Muscle of back (tissue), 11 donors: ENCODE measurements around the gene ATP6V0A1. TPM values are rescaled to one million over a fixed set of nuclear protein-coding genes. Genes with fewer than 3 reads are reported as not detected.
"Not testable (repeated sequence)": the region's sequence is repeated elsewhere in the genome, so short reads cannot be mapped to it uniquely, and the experiment has no call there.

Experiments used
- DNase-seq, 3 donors: peaks; one replicate each; pipeline versions ENCODE4 v3.0.0 to v3.0.0-alpha.2; 2013
- polyA plus RNA-seq, 10 donors: library from polyadenylated mRNA; unstranded; fragments of 120-200 nt; gene quantifications; one replicate each; pipeline ENCODE4 v1.2.1, GENCODE V29; 2013; ENCODE audit not compliant: insufficient read length in 10 of 10

The ATP6V0A1 gene
- polyA plus RNA-seq, 10 donors: 16.9 to 39.2 (median 21.5) TPM

- peak in 2 of 3 donors; percentile 25 to 45 for DNase-seq
Observed at GRCh38 chr17:42474276-42474675, 15.6 kb downstream of the ATP6V0A1 start.

GRCh38 chr17:42475121-42475520 lies 16.4 kb downstream of the ATP6V0A1 start:
- DNase-seq: no peak

GRCh38 chr17:42475835-42476234 lies 17.2 kb downstream of the ATP6V0A1 start:
- DNase-seq: no peak

- DNase-seq: no peak
Observed at GRCh38 chr17:42476411-42476810, 17.7 kb downstream of the ATP6V0A1 start.

- DNase-seq: no peak
Observed at GRCh38 chr17:42477173-42477572, 18.5 kb downstream of the ATP6V0A1 start.

GRCh38 chr17:42477824-42478223 lies 19.1 kb downstream of the ATP6V0A1 start:
- DNase-seq: not testable (repeated sequence)

GRCh38 chr17:42484304-42484703 lies 25.6 kb downstream of the ATP6V0A1 start:
- no peak for DNase-seq

GRCh38 chr17:42485680-42486079 lies 27.0 kb downstream of the ATP6V0A1 start:
- no peak for DNase-seq

- no peak for DNase-seq
Observed at GRCh38 chr17:42488032-42488431, 29.4 kb downstream of the ATP6V0A1 start.

- no peak for DNase-seq
Observed at GRCh38 chr17:42493319-42493718, 34.6 kb downstream of the ATP6V0A1 start.

- DNase-seq: no peak
Observed at GRCh38 chr17:42494673-42495072, 36.0 kb downstream of the ATP6V0A1 start.

GRCh38 chr17:42498828-42499227 lies 40.1 kb downstream of the ATP6V0A1 start:
- DNase-seq: no peak

- DNase-seq: no peak
Observed at GRCh38 chr17:42502091-42502490, 43.4 kb downstream of the ATP6V0A1 start.

- no peak for DNase-seq
Observed at GRCh38 chr17:42502926-42503325, 44.2 kb downstream of the ATP6V0A1 start.

GRCh38 chr17:42507671-42508070 lies 49.0 kb downstream of the ATP6V0A1 start:
- DNase-seq: no peak

- DNase-seq: no peak
Observed at GRCh38 chr17:42508426-42509165, 49.9 kb downstream of the ATP6V0A1 start.

GRCh38 chr17:42509409-42509808 lies 50.7 kb downstream of the ATP6V0A1 start:
- no peak for DNase-seq

GRCh38 chr17:42509841-42510240 lies 51.2 kb downstream of the ATP6V0A1 start:
- DNase-seq: no peak

- DNase-seq: no peak
Observed at GRCh38 chr17:42512246-42512645, 53.6 kb downstream of the ATP6V0A1 start.

GRCh38 chr17:42512733-42513251 lies 54.1 kb downstream of the ATP6V0A1 start:
- no peak for DNase-seq

- DNase-seq: no peak
Observed at GRCh38 chr17:42513686-42514085, 55.0 kb downstream of the ATP6V0A1 start.

GRCh38 chr17:42514279-42514678 lies 55.6 kb downstream of the ATP6V0A1 start:
- DNase-seq: no peak

GRCh38 chr17:42514867-42515266 lies 56.2 kb downstream of the ATP6V0A1 start:
- no peak for DNase-seq

- peak; percentile 77 to 90 (median 80) for DNase-seq
Observed at GRCh38 chr17:42517516-42517915, 58.8 kb downstream of the ATP6V0A1 start.
